Progenitor cell of endocrine pancreas (in vitro differentiated cells): Measurements from ENCODE around the gene CRADD. TPM values are rescaled to one million over a fixed set of nuclear protein-coding genes. Genes with fewer than 3 reads are reported as not detected.

Experiments
- DNase-seq: peaks from one replicate; pipeline ENCODE4 v3.0.0; 2021; ENCODE audit warnings: low spot score; ENCODE audit not compliant: unreplicated experiment
- H3K27ac Mint-ChIP-seq: 2 replicates; pipeline ENCODE4 v1.8.0; 2021; ENCODE audit warnings: mild to moderate bottlenecking, moderate library complexity, mixed read lengths
- H3K27me3 Mint-ChIP-seq: 2 replicates; pipeline ENCODE4 v1.8.0; 2021; ENCODE audit warnings: mixed read lengths
- H3K36me3 Mint-ChIP-seq: 2 replicates; pipeline ENCODE4 v1.8.0; 2022; ENCODE audit warnings: mixed read lengths; ENCODE audit not compliant: insufficient read depth
- H3K4me1 Mint-ChIP-seq: 2 replicates; pipeline ENCODE4 v1.8.0; 2021; ENCODE audit warnings: low read depth, mixed read lengths
- H3K4me3 Mint-ChIP-seq: 2 replicates; pipeline ENCODE4 v1.8.0; 2021; ENCODE audit warnings: low read depth, mild to moderate bottlenecking, moderate library complexity, mixed read lengths
- H3K9me3 Mint-ChIP-seq: 2 replicates; pipeline ENCODE4 v1.8.0; 2021; ENCODE audit warnings: low read depth, mixed read lengths
- total RNA-seq: library from RNA; stranded (reverse); gene quantifications from 2 replicates; pipeline ENCODE4 v1.2.1, GENCODE V29; 2021
- TF ChIP-seq, protein P1 (sequence below): fragments of 200-600 bp; sonication (generic); IDR thresholded peaks from one replicate; pipeline ENCODE4 v1.5.0; 2021; ENCODE audit warnings: antibody characterized with exemption, mild to moderate bottlenecking; ENCODE audit not compliant: unreplicated experiment

CRADD gene
- total RNA-seq, 1 donor from 2014 or later, result 11.7 TPM

DNA sequence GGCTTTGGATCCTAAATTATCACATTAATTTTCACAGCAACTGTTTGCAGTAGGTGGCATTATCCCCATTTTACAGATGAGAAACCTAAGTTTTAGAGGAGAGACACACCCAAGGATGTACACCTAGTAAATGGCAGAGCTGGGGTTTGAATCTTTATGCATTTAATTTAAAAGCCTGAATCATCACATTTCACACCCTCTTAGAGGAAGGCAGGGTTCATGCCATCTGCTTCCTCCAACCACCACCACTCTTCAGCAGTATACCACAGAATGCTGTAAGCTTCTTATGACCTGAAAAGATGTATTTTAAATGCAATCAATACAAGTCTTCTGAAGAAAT is 90.3 kb downstream of the CRADD start:
- Mint-ChIP-seq H3K4me1 (peaks cover 1% of the 10 kb centered on the region), H3K4me3 (no peak overlapping the region), H3K36me3 (no peaks in the 10 kb centered on the region), H3K27ac (no peak overlapping the region), H3K9me3 (no peaks in the 10 kb centered on the region), H3K27me3 (no peaks in the 10 kb centered on the region)
- TF ChIP-seq, protein P1, sequence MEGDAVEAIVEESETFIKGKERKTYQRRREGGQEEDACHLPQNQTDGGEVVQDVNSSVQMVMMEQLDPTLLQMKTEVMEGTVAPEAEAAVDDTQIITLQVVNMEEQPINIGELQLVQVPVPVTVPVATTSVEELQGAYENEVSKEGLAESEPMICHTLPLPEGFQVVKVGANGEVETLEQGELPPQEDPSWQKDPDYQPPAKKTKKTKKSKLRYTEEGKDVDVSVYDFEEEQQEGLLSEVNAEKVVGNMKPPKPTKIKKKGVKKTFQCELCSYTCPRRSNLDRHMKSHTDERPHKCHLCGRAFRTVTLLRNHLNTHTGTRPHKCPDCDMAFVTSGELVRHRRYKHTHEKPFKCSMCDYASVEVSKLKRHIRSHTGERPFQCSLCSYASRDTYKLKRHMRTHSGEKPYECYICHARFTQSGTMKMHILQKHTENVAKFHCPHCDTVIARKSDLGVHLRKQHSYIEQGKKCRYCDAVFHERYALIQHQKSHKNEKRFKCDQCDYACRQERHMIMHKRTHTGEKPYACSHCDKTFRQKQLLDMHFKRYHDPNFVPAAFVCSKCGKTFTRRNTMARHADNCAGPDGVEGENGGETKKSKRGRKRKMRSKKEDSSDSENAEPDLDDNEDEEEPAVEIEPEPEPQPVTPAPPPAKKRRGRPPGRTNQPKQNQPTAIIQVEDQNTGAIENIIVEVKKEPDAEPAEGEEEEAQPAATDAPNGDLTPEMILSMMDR, result no peak
- no peak for DNase-seq

DNA sequence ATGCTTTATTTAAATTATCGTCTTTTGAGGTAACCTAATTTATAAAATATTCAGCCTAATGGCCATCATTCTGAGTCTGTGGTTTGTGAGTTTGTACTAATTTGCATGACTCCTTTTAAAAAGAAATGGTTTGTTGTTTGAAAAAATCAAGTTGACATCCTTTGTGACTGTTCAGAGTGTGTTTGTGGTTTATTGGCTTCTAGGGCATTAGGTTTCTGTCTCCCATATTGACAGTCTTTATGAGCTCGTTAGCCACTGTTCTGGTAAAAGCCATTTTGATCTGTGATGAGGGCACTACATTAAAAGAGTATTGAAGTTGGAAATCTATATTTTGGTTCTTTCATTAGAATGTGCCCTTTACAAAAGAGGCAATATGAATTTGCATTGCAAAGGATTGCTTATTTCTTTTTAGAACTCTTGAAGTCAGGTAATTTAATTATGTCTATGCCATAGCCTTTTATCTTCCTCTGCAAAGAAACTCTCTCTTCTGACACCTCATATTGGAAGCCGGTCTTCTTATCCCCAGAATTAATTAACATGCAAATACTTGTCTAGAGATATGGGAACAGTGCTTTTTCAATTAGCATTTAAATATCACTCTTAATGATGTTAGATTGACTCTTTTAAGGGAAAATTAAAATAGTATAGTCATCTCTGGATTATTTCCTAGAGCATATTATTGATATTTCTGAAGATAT is 95.0 kb downstream of the CRADD start:
- Mint-ChIP-seq H3K4me1 (no peaks in the 10 kb centered on the region), H3K36me3 (no peaks in the 10 kb centered on the region), H3K4me3 (no peak overlapping the region), H3K9me3 (no peaks in the 10 kb centered on the region), H3K27ac (no peak overlapping the region), H3K27me3 (no peaks in the 10 kb centered on the region)
- no peak for DNase-seq
- TF ChIP-seq, protein P1, result no peak

DNA sequence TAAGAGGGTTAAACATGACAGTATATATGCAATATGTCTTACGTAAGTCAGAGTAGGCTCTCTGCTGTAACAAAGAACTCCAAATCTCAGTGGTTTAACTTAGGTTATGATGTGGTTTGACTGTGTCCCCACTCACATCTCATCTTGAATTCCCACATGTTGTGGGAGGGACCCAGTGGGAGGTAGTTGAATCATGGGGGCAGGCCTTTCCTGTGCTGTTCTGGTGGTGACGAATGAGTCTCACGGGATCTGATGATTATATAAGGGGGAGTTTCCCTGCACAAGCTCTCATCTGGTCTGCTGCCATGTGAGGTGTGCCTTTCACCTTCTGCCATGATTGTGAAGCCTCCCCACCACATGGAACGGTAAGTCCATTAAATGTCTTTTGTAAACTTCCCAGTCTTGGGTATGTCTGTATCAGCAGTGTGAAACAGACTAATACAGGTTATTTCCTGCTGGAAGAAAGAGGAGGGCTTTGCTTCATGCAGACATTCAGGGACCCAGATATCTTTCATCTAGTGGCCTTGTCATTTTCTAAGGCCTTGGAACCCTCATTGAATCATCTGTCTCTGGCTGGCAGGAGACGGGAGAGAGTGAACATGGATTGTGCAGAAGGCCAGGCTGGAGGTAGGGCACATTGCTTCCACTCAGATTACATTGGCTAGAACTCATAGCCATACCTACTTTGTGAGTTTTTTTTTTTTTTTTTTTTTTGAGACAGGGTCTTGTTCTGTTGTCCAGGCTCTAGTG is 96.1 kb downstream of the CRADD start:
- H3K27me3 Mint-ChIP-seq, result no peaks in the 10 kb centered on the region
- TF ChIP-seq, protein P1, result no peak

DNA sequence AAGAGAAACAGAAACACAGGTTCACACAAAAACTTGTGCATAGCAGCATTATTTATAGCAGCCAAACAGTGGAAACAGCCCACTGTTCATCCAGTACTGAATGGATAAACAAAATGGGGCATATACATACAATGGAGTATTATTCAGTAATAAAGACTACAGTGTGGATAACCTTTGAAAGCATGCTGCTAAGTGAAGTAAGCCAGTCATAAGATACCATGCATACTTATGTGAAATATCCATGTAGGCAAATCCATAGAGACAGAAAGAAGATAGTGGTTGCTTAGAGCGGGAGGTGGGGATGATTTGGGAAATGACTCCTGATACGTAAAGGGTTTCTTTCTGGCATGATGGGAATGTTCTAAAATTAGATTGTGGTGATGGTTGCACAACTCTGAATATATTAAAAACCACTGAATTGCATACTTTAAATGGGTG is 99.4 kb downstream of the CRADD start:
- Mint-ChIP-seq H3K9me3 (peaks cover 3% of the 10 kb centered on the region), H3K27me3 (no peaks in the 10 kb centered on the region), H3K4me3 (no peak overlapping the region), H3K27ac (no peak overlapping the region), H3K4me1 (no peaks in the 10 kb centered on the region), H3K36me3 (no peaks in the 10 kb centered on the region)
- DNase-seq, result no peak
- TF ChIP-seq, protein P1, result no peak

More for the DNA sequence above, 96.1 kb downstream of the CRADD start:
- Mint-ChIP-seq H3K36me3 (no peaks in the 10 kb centered on the region), H3K9me3 (no peaks in the 10 kb centered on the region), H3K4me3 (no peak overlapping the region), H3K27ac (no peak overlapping the region), H3K4me1 (no peaks in the 10 kb centered on the region)
- DNase-seq, result no peak

DNA sequence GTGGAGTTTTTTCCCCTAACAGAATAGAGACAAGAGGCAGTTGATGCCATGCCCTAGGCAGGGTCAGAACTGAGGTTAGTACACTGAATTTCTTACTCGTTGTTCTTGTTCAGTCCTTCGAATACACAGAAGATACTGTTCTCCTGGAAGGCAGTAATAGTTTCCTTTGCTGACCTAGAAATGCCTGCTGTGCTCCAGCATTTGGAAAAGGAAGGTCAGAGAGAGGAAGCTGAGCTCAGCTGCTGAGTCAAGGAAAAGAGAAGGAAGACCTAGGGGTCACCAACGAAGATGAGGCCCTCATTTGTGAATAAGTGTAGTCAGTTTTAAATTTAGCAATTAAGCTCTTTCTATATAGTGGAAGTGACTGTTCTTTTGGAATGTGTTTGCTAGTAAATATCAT is 100.1 kb downstream of the CRADD start:
- no peak for DNase-seq
- no peaks in the 10 kb centered on the region for H3K27me3 Mint-ChIP-seq
- H3K36me3 Mint-ChIP-seq, result no peaks in the 10 kb centered on the region
- no peak overlapping the region for H3K4me3 Mint-ChIP-seq
- TF ChIP-seq, protein P1, result no peak
- no peaks in the 10 kb centered on the region for H3K4me1 Mint-ChIP-seq
- no peak overlapping the region for H3K27ac Mint-ChIP-seq
- peaks cover 3% of the 10 kb centered on the region for H3K9me3 Mint-ChIP-seq
